ENCODE measurements around the gene SPTBN2. TPM values are rescaled to one million over a fixed set of nuclear protein-coding genes. Genes with fewer than 3 reads are reported as not detected.
"Not testable (repeated sequence)": the region's sequence is repeated elsewhere in the genome, so short reads cannot be mapped to it uniquely, and the experiment has no call there.

Gene SPTBN2
- total RNA-seq, 1 experiment from 2014 or later = 17.4 TPM

- DNase-seq (ENCODE audit: extremely low read depth, low read depth) = no peak
Observed at GRCh38 chr11:66646828-66647227, 82.2 kb downstream of the SPTBN2 start.

GRCh38 chr11:66643745-66644437, 85.1 kb downstream of the SPTBN2 start:
- no peak for DNase-seq (ENCODE audit: extremely low read depth, low read depth)

GRCh38 chr11:66641834-66642233, 87.2 kb downstream of the SPTBN2 start:
- DNase-seq (ENCODE audit: extremely low read depth, low read depth) = no peak

GRCh38 chr11:66639814-66640340, 89.1 kb downstream of the SPTBN2 start:
- DNase-seq (ENCODE audit: extremely low read depth, low read depth) = not testable (repeated sequence)

- DNase-seq (ENCODE audit: extremely low read depth, low read depth) = no peak
Observed at GRCh38 chr11:66639066-66639813, 89.8 kb downstream of the SPTBN2 start.

- peak; percentile 99 for DNase-seq (ENCODE audit: extremely low read depth, low read depth)
Observed at GRCh38 chr11:66638177-66639065, 90.6 kb downstream of the SPTBN2 start, which contains the start of gene RBM4. RBM4 (plus strand) TSS chr11:66638703; CDS start chr11:66639712, 1,009 bp downstream.

- no peak for DNase-seq (ENCODE audit: extremely low read depth, low read depth)
Observed at GRCh38 chr11:66637557-66638176, 91.3 kb downstream of the SPTBN2 start.

GRCh38 chr11:66636411-66636810, 92.6 kb downstream of the SPTBN2 start:
- DNase-seq (ENCODE audit: extremely low read depth, low read depth) = no peak

Small RNA genes within 50 kb of the gene (small RNA-seq; reads per million reads assigned to genes)
- gene RN7SL12P = 0 to 0.06 reads per million in 2 experiments

Other genes with a start within 250 kb of the SPTBN2 start
- 30.8 and 31.9 TPM in 2 replicates for gene DPP3, start 248.8 kb downstream of the SPTBN2 start, total RNA-seq (2014; rRNA removed; shearing (Covaris generic))
- 13.7 and 16.7 TPM in 2 replicates for gene BBS1, start 218.6 kb downstream of the SPTBN2 start, total RNA-seq (2014; rRNA removed; shearing (Covaris generic))
- 8.0 and 13.7 TPM in 2 replicates for gene ZDHHC24, start 183.2 kb downstream of the SPTBN2 start, total RNA-seq (2014; rRNA removed; shearing (Covaris generic))
- not detected in 2 replicates for gene ACTN3, start 182.3 kb downstream of the SPTBN2 start, total RNA-seq (2014; rRNA removed; shearing (Covaris generic))
- gene CTSF, start 160.6 kb downstream of the SPTBN2 start, total RNA-seq (2014; rRNA removed; shearing (Covaris generic)) = 9.0 and 9.5 TPM in 2 replicates
- 0.37 and 0.52 TPM in 2 replicates for gene CCDC87, start 136.2 kb downstream of the SPTBN2 start, total RNA-seq (2014; rRNA removed; shearing (Covaris generic))
- gene CCS, start 136.0 kb downstream of the SPTBN2 start, total RNA-seq (2014; rRNA removed; shearing (Covaris generic)) = 13.7 and 14.7 TPM in 2 replicates
- gene RBM14, start 112.6 kb downstream of the SPTBN2 start, total RNA-seq (2014; rRNA removed; shearing (Covaris generic)) = 36.9 and 38.1 TPM in 2 replicates
- 64.3 and 69.4 TPM in 2 replicates for gene RBM4, start 90.5 kb downstream of the SPTBN2 start, total RNA-seq (2014; rRNA removed; shearing (Covaris generic))
- gene RBM4B, start 51.3 kb downstream of the SPTBN2 start, total RNA-seq (2014; rRNA removed; shearing (Covaris generic)) = 14.1 and 17.2 TPM in 2 replicates
- 24.1 and 30.8 TPM in 2 replicates for gene RCE1, start 114.2 kb upstream of the SPTBN2 start, total RNA-seq (2014; rRNA removed; shearing (Covaris generic))
- gene LRFN4, start 127.8 kb upstream of the SPTBN2 start, total RNA-seq (2014; rRNA removed; shearing (Covaris generic)) = 30.5 and 32.4 TPM in 2 replicates
- gene PC, start 229.2 kb upstream of the SPTBN2 start, total RNA-seq (2014; rRNA removed; shearing (Covaris generic)) = 22.2 and 25.5 TPM in 2 replicates
- gene C11orf86, start 246.1 kb upstream of the SPTBN2 start, total RNA-seq (2014; rRNA removed; shearing (Covaris generic)) = not detected in 2 replicates